HepG2 (cell line): ENCODE results near the gene SAE1. TPM values are rescaled to one million over a fixed set of nuclear protein-coding genes. Genes with fewer than 3 reads are reported as not detected.

Experiments used
- ATAC-seq: fragments of 200-7000 bp; cut with Tn5 transposase; 3 replicates; pipeline ENCODE4 v1.9.1; 2020; ENCODE audit warnings: mild to moderate bottlenecking, moderate library complexity
- BruUV-seq: library from RNA; stranded (reverse); fragments of 400-500 nt; replicated peaks from 2 replicates; lab custom pipeline; 2021; lab: Mats Ljungman, UMichigan
- CTCF ChIA-PET: fragments of 300-600 bp; formaldehyde crosslinking; extraction: SDS; loops from one replicate; lab custom pipeline; 2021; ENCODE audit warnings: low total read pairs, inconsistent platforms, low intra/inter-chr PET ratio; lab: Yijun Ruan, JAX
- POLR2A ChIA-PET: fragments of 350-600 bp; sonication (Branson Sonifier 250); formaldehyde crosslinking; loops from one replicate; lab custom pipeline; 2020; ENCODE audit warnings: antibody characterized with exemption, inconsistent platforms; lab: Yijun Ruan, JAX
- DNase-seq: peaks from one replicate; pipeline ENCODE4 v3.0.0-alpha.2; 2015; ENCODE audit warnings: low spot score
- FAIRE-seq: peaks from 3 replicates; lab custom pipeline; 2011; peaks lifted over from hg19 to GRCh38; lab: Jason Lieb, UNC
- H2AFZ ChIP-seq: one replicate; pipeline ENCODE4 v1.6.1; 2011; ENCODE audit warnings: low read length, inconsistent platforms
- H3K27ac ChIP-seq: fragments of 300-600 bp; 3 replicates; pipeline ENCODE4 v1.8.0; 2011; ENCODE audit warnings: mixed run types, mild to moderate bottlenecking, mixed read lengths, low read length, inconsistent platforms; ENCODE audit not compliant: insufficient read depth; ENCODE audit errors: extremely low read length
- H3K27me3 ChIP-seq, 2 experiments: fragments of 200-600 bp in 1 of 2; 2 replicates in 1 of 2; 3 replicates in 1 of 2; pipeline versions ENCODE4 v1.6.0 to v1.8.0; 2011; ENCODE audit warnings: low read length in 2 of 2, mild to moderate bottlenecking in 2 of 2, moderate library complexity in 2 of 2, inconsistent platforms in 1 of 2; ENCODE audit not compliant: insufficient read depth in 2 of 2, control insufficient read depth in 1 of 2
- H3K36me3 ChIP-seq, 2 experiments: fragments of 200-600 bp in 1 of 2; replicated peaks in 1 of 2; 2 replicates in 1 of 2; 3 replicates in 1 of 2; pipeline versions ENCODE4 v1.5.1 to v1.8.0; 2011; ENCODE audit warnings: low read length in 2 of 2, inconsistent platforms in 1 of 2; ENCODE audit not compliant: insufficient read depth in 2 of 2, control insufficient read depth in 1 of 2
- H3K4me1 ChIP-seq: 2 replicates; pipeline ENCODE4 v1.5.1; 2012; ENCODE audit warnings: low read length, inconsistent platforms; ENCODE audit not compliant: insufficient read depth
- H3K4me2 ChIP-seq: 2 replicates; pipeline ENCODE4 v1.6.0; 2011; ENCODE audit warnings: low read depth, low read length, inconsistent platforms
- H3K4me3 ChIP-seq, 3 experiments: fragments of 200-600 bp in 1 of 3; sonication (generic), shearing (Covaris generic) in 1 of 3; replicated peaks in 1 of 3; 2 replicates each; pipeline ENCODE4 v1.5.1; 2011 to 2016; ENCODE audit warnings: low read length in 3 of 3, inconsistent platforms in 2 of 3, low read depth in 2 of 3, mild to moderate bottlenecking in 2 of 3, control low read depth in 1 of 3, mixed read lengths in 1 of 3; ENCODE audit not compliant: insufficient read depth in 1 of 3
- H3K79me2 ChIP-seq: one replicate; pipeline ENCODE4 v1.6.1; 2011; ENCODE audit warnings: low read length, inconsistent platforms; ENCODE audit not compliant: insufficient read depth
- H3K9ac ChIP-seq: 2 replicates; pipeline ENCODE4 v1.6.0; 2011; ENCODE audit warnings: mild to moderate bottlenecking, low read depth, low read length, inconsistent platforms; ENCODE audit not compliant: insufficient read depth
- H3K9me3 ChIP-seq: 2 replicates; pipeline ENCODE4 v1.5.1; 2012; ENCODE audit warnings: mild to moderate bottlenecking, low read length
- H4K20me1 ChIP-seq: 2 replicates; pipeline ENCODE4 v1.6.0; 2011; ENCODE audit warnings: inconsistent platforms, mild to moderate bottlenecking, low read length, moderate library complexity; ENCODE audit not compliant: insufficient read depth
- ELF1 ChIP-seq: sonication (generic); formaldehyde crosslinking; IDR thresholded peaks from 2 replicates; pipeline ENCODE4 v1.4.0; 2020; ENCODE audit warnings: missing genetic modification reagents
- KDM5B ChIP-seq: sonication (generic); formaldehyde crosslinking; IDR thresholded peaks from 2 replicates; pipeline ENCODE4 v1.4.0; 2020; ENCODE audit warnings: missing genetic modification reagents, mild to moderate bottlenecking, borderline replicate concordance
- MED13 ChIP-seq: sonication (generic); formaldehyde crosslinking; IDR thresholded peaks from 2 replicates; pipeline ENCODE4 v1.5.0; 2020; ENCODE audit warnings: missing genetic modification reagents
- NBN ChIP-seq: fragments of 450-650 bp; conservative IDR thresholded peaks from 2 replicates; pipeline ENCODE4 v1.6.1; 2017
- NFYC ChIP-seq: IDR thresholded peaks from 2 replicates; pipeline ENCODE4 v1.6.1; 2016; ENCODE audit warnings: missing genetic modification reagents, missing compliant biosample characterization
- NR2F2 ChIP-seq: IDR thresholded peaks from 2 replicates; pipeline ENCODE4 v1.6.1; 2012; ENCODE audit warnings: low read depth, inconsistent platforms, borderline replicate concordance
- RFXAP ChIP-seq: sonication (generic); formaldehyde crosslinking; IDR thresholded peaks from 2 replicates; pipeline ENCODE4 v1.4.0; 2020; ENCODE audit warnings: missing genetic modification reagents, borderline replicate concordance
- ZNF260 ChIP-seq: sonication (generic); formaldehyde crosslinking; IDR thresholded peaks from 2 replicates; pipeline ENCODE4 v1.4.0; 2020; ENCODE audit warnings: missing genetic modification reagents, low read depth, mild to moderate bottlenecking, borderline replicate concordance
- ZNF331 ChIP-seq: sonication (generic); formaldehyde crosslinking; IDR thresholded peaks from 2 replicates; pipeline ENCODE4 v1.4.0; 2020; ENCODE audit warnings: missing genetic modification reagents
- ZNF644 ChIP-seq: IDR thresholded peaks from 2 replicates; pipeline ENCODE4 v1.6.1; 2016; ENCODE audit warnings: low read depth
- ZXDC ChIP-seq: sonication (generic); formaldehyde crosslinking; IDR thresholded peaks from 2 replicates; pipeline ENCODE4 v1.5.0; 2020; ENCODE audit warnings: mild to moderate bottlenecking, missing genetic modification reagents
- WGBS: methylation state at CpG from one replicate; pipeline ENCODE4 v1.1.6; 2017; ENCODE audit warnings: low lambda C conversion rate; 5-methylcytosine and 5-hydroxymethylcytosine counted together
- in situ Hi-C: cut with HindIII; loops from 2 replicates; pipeline ENCODE4 v1.10.0; 2017; ENCODE audit warnings: low pct_unique_long_range_greater_than_20kb; ENCODE audit not compliant: extremely low pct_ligation_motif_present
- intact Hi-C: fragments of 100-400 bp; cut with micrococcal nuclease; formaldehyde crosslinking; loops from one replicate; pipeline ENCODE4 v1.10.0; 2022; ENCODE audit not compliant: unreplicated experiment
- polyA plus RNA-seq, 8 experiments: library from polyadenylated mRNA; depleted of rRNA in 3 of 8; stranded (reverse) in 7 of 8; unstranded in 1 of 8; fragments of >200 nt; fragmentation: Illumina TruSeq in 4 of 8; extraction: Trizol in 4 of 8; gene quantifications; 2 replicates each; pipeline versions ENCODE4 v1.2.1 to v1.2.3, GENCODE V29; 2011 to 2016; ENCODE audit warnings: low read depth in 4 of 8, missing spikeins in 1 of 8, mixed read lengths in 1 of 8; ENCODE audit not compliant: insufficient read depth in 1 of 8
- total RNA-seq, 5 experiments: library from RNA; depleted of rRNA; stranded (reverse); fragments of >200 nt; fragmentation: Illumina TruSeq; extraction: Trizol; gene quantifications; 2 replicates each; pipeline ENCODE4 v1.2.3, GENCODE V29; 2016; ENCODE audit warnings: low read depth in 1 of 5
- TF ChIP-seq, protein P1 (sequence below): sonication (generic); formaldehyde crosslinking; IDR thresholded peaks from 2 replicates; pipeline ENCODE4 v1.4.0; 2020; ENCODE audit warnings: missing genetic modification reagents

Gene SAE1
- total and polyA plus RNA-seq, 2 of the 13 experiments (the other 11 are each of a cell fraction or from before 2014, with no cell fraction given): 87.6 to 197 TPM

- intact Hi-C loops: no loop called here
- ATAC-seq (no peak), FAIRE-seq (no peak), DNase-seq (no peak)
- Histone ChIP-seq H3K4me3 (no peak overlapping the region), H3K9me3 (no peaks in the 10 kb centered on the region), H3K4me2 (no peak overlapping the region), H3K9ac (no peak overlapping the region), H3K4me1 (0 out of 2 replicates have a peak, but pooled peaks cover 7% of the 10 kb centered on the region), H3K27me3 (no peaks in the 10 kb centered on the region), H3K79me2 (peaks cover 2% of the 10 kb centered on the region), H2AFZ (no peak overlapping the region), H3K27ac (no peak overlapping the region)
- in situ Hi-C loops: no loop called here
- 98% methylated on average over 7 of the region's 7 CpGs for WGBS
- BruUV-seq: no TSS peak
- TF ChIP-seq NFYC (no peak), ZNF331 (CRISPR knock-in tag) (no peak), ZXDC (CRISPR knock-in tag) (no peak), ELF1 (no peak), RFXAP (CRISPR knock-in tag) (no peak), NBN (no peak), KDM5B (no peak), ZNF644 (CRISPR knock-in tag) (no peak), MED13 (CRISPR knock-in tag) (no peak), NR2F2 (no peak), ZNF260 (CRISPR knock-in tag) (no peak)
- TF ChIP-seq, protein P1, sequence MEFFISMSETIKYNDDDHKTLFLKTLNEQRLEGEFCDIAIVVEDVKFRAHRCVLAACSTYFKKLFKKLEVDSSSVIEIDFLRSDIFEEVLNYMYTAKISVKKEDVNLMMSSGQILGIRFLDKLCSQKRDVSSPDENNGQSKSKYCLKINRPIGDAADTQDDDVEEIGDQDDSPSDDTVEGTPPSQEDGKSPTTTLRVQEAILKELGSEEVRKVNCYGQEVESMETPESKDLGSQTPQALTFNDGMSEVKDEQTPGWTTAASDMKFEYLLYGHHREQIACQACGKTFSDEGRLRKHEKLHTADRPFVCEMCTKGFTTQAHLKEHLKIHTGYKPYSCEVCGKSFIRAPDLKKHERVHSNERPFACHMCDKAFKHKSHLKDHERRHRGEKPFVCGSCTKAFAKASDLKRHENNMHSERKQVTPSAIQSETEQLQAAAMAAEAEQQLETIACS (CRISPR knock-in tag): no peak
- TF ChIP-seq, all 625 proteins: peak for 0
- ChIA-PET POLR2A (no interaction called here), CTCF (no interaction called here)
- Histone ChIP-seq H4K20me1 (no peaks in the 10 kb centered on the region; the same call in 1 of the 2 replicates), H3K36me3 (peaks cover 24 to 63% of the 10 kb centered on the region in 2 experiments)
These were observed 28.4 kb downstream of the SAE1 start for GRCh38 chr19:47158879-47159503.
